GM12892 (cell line): ENCODE results near the gene SGCE.

Source experiments
- POLR2A ChIP-seq: IDR thresholded peaks from 2 replicates; pipeline ENCODE4 v1.6.1; 2011; ENCODE audit warnings: low read depth, low read length, control low read depth
- POLR2AphosphoS5 ChIP-seq: IDR thresholded peaks from 2 replicates; pipeline ENCODE4 v1.6.1; 2011; ENCODE audit warnings: low read depth, low read length, control low read depth

- no peak for TF ChIP-seq POLR2A
- TF ChIP-seq POLR2AphosphoS5, result no peak
These were observed 8.1 kb upstream of the SGCE start for GRCh38 chr7:94664023-94664422.
